Lung (tissue), 12 donors: Measurements from ENCODE around the gene TNFRSF4. TPM values are rescaled to one million over a fixed set of nuclear protein-coding genes. Genes with fewer than 3 reads are reported as not detected.

Source experiments
- ATAC-seq: fragments of 200-7000 bp; cut with Tn5 transposase; one replicate; pipeline ENCODE4 v1.9.1; 2020; ENCODE audit warnings: moderate number of reproducible peaks; ENCODE audit not compliant: insufficient read depth, low FRiP score
- DNase-seq, 3 donors: peaks; one replicate each; pipeline ENCODE4 v3.0.0-alpha.2; 2013 to 2017
- H3K27ac ChIP-seq, 2 donors: one replicate each; pipeline ENCODE4 v1.5.1; 2013; ENCODE audit warnings: mild to moderate bottlenecking in 2 of 2, moderate library complexity in 2 of 2, control low read depth in 1 of 2, inconsistent platforms in 1 of 2, low read depth in 1 of 2, low read length in 1 of 2
- H3K27me3 ChIP-seq, 3 donors: one replicate each; pipeline ENCODE4 v1.5.1; 2013; ENCODE audit warnings: low read length in 2 of 3; ENCODE audit not compliant: control insufficient read depth in 3 of 3, insufficient read depth in 3 of 3
- H3K36me3 ChIP-seq, 4 donors: one replicate each; pipeline ENCODE4 v1.5.1; 2013; ENCODE audit warnings: low read length in 4 of 4, mild to moderate bottlenecking in 1 of 4, moderate library complexity in 1 of 4; ENCODE audit not compliant: control insufficient read depth in 4 of 4, insufficient read depth in 4 of 4
- H3K4me1 ChIP-seq, 5 donors: one replicate each; pipeline ENCODE4 v1.5.1; 2013; ENCODE audit warnings: low read length in 5 of 5, mild to moderate bottlenecking in 2 of 5, moderate library complexity in 1 of 5; ENCODE audit not compliant: control insufficient read depth in 5 of 5, insufficient read depth in 5 of 5
- H3K4me3 ChIP-seq: one replicate; pipeline ENCODE4 v1.5.1; 2013; ENCODE audit warnings: mild to moderate bottlenecking, control low read depth, moderate library complexity
- H3K9ac ChIP-seq, 2 donors: one replicate each; pipeline ENCODE4 v1.5.1; 2013; ENCODE audit warnings: low read length in 2 of 2, control low read depth in 1 of 2; ENCODE audit not compliant: insufficient read depth in 1 of 2
- H3K9me3 ChIP-seq, 4 donors: one replicate each; pipeline ENCODE4 v1.5.1; 2013; ENCODE audit warnings: low read length in 3 of 4, mild to moderate bottlenecking in 1 of 4, moderate library complexity in 1 of 4; ENCODE audit not compliant: control insufficient read depth in 4 of 4, insufficient read depth in 3 of 4
- CTCF ChIP-seq: IDR thresholded peaks from 2 replicates; pipeline ENCODE4 v1.5.1; 2012; ENCODE audit warnings: mild to moderate bottlenecking; ENCODE audit errors: control extremely low read depth, extremely low read depth
- WGBS, 2 donors: extraction: QIAGEN DNeasy Blood & Tissue Kit; methylation state at CpG; one replicate each; pipeline ENCODE4 v1.1.7; 2013; 5-methylcytosine and 5-hydroxymethylcytosine counted together
- polyA plus RNA-seq, 2 donors: library from polyadenylated mRNA; stranded (reverse); fragments of 200-250 nt; gene quantifications; one replicate each; pipeline ENCODE4 v1.2.1, GENCODE V29; 2013
- total RNA-seq, 2 donors: library from RNA; depleted of rRNA in 1 of 2; stranded (reverse); fragments of >200 nt in 1 of 2; gene quantifications; one replicate each; pipeline ENCODE4 v1.2.1, GENCODE V29; 2014 to 2021
- donor health status: control.
- donor health status: control.
- donor health status: Bipolar disorder and iron deficiency.
- donor health status: healthy.
- donor health status: DM: yes; HTN: yes; CAD: no.

Gene TNFRSF4
- total and polyA plus RNA-seq, 4 donors = 3.6 to 11.3 (median 6.9) TPM

GRCh38 chr1:1231400-1232207, 17.7 kb upstream of the TNFRSF4 start, which contains the start of gene SDF4:
SDF4 (minus strand) TSS chr1:1232001; CDS start chr1:1228772, 3,229 bp downstream.
- Histone ChIP-seq H3K9ac (peak within 1 kb of the TSS in 1 of 2 donors; percentile 56), H3K36me3 (peaks cover 0 to 25% (median 3%) of the 10 kb centered on the region in 4 donors), H3K4me3 (peak within 1 kb of the TSS; percentile 93), H3K27me3 (no peaks in the 10 kb centered on the region), H3K27ac (peak within 1 kb of the TSS; percentile 91 to 97), H3K9me3 (peaks cover 0 to 6% (median 0%) of the 10 kb centered on the region in 4 donors), H3K4me1 (peaks cover 0 to 19% (median 7%) of the 10 kb centered on the region in 5 donors)
- ATAC-seq (peak; percentile 96), DNase-seq (peak; percentile 97 to 99 (median 97))
- no peak for TF ChIP-seq CTCF
- 1% methylated on average over 69 to 99 of the region's 99 CpGs for WGBS, 2 donors

GRCh38 chr1:1230656-1231399, 16.9 kb upstream of the TNFRSF4 start:
- Histone ChIP-seq H3K27me3 (no peaks in the 10 kb centered on the region), H3K36me3 (peaks cover 0 to 32% (median 3%) of the 10 kb centered on the region in 4 donors), H3K9ac (peak overlapping the region in 1 of 2 donors; percentile 56), H3K4me1 (peaks cover 0 to 19% (median 7%) of the 10 kb centered on the region in 5 donors), H3K9me3 (peaks cover 0 to 6% (median 0%) of the 10 kb centered on the region in 4 donors), H3K4me3 (peak overlapping the region; percentile 93), H3K27ac (peak overlapping the region; percentile 91 to 97)
- DNase-seq = no peak
- WGBS, 2 donors = 13 to 19% methylated on average over 24 of the region's 24 CpGs
- no peak for TF ChIP-seq CTCF
- ATAC-seq = no peak

GRCh38 chr1:1229770-1230169, 15.8 kb upstream of the TNFRSF4 start:
- no peak for DNase-seq
- Histone ChIP-seq H3K9ac (no peak overlapping the region), H3K27ac (no peak overlapping the region), H3K4me1 (peaks cover 0 to 19% (median 7%) of the 10 kb centered on the region in 5 donors), H3K4me3 (no peak overlapping the region), H3K9me3 (peaks cover 0 to 3% (median 0%) of the 10 kb centered on the region in 4 donors), H3K36me3 (peaks cover 0 to 39% (median 3%) of the 10 kb centered on the region in 4 donors), H3K27me3 (no peaks in the 10 kb centered on the region)
- 93 to 94% methylated on average over 19 of the region's 19 CpGs for WGBS, 2 donors
- no peak for ATAC-seq
- no peak for TF ChIP-seq CTCF
